Measurements from ENCODE around the gene MED12L.

DNA sequence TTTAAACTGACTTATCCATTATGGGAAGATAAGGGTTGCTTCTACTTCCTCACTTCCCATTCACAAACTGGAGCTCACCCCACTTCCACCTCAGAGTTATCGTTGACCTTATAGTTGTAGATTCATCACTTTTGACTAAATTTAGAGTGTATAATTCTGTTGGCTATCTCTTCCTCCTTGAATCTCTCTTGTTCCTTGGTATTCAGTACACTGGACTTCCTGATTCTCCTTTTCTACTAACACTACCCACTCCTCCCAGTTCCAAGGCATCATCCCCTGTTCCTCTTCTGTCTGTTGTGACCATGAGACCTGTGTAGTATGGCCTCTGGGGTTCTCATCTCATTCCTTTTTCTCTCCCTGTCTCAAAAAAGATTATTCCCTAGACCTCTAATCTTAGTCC, 237.0 kb downstream of the MED12L start:
- TF ChIP-seq CTCF (conservative IDR thresholded peaks at IDR 0.05 in 1 of 2, IDR thresholded peaks at IDR 0.05 in 1 of 2; ENCODE audit: low read depth in 1 of 2, low read length in 2 of 2) (no peak), EZH2 (IDR thresholded peaks at IDR 0.05; ENCODE audit: low read length, missing control alignments) (no peak)

All from fibroblast of lung (primary cell).